Measurements from ENCODE around the gene BIN1. TPM values are rescaled to one million over a fixed set of nuclear protein-coding genes. Genes with fewer than 3 reads are reported as not detected.

The BIN1 gene
- total RNA-seq, 2 donors from 2014 or later, result 41.7 to 45.9 TPM

DNA sequence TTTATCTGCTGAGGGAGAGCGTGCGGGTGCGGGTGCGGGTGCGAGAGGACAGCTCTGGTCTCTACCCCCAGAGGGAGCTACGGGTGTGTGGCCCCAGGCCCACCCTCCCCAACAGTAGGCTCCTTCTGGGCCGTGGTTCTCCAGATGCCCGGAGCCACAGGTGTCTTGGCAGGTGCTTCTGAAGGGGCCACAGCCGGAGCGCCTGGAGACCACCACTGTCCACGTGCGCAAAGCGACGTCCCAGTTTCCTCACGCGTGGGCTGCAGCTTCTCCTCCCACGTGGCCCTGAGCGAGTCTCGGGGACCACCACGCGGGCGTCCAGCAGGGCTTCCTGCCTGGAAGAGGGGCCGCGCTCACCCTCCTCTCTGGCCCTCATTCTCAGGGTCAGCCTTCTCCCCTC lies 90.6 kb downstream of the BIN1 start:
- Histone ChIP-seq H3K9me3 (ENCODE audit: control insufficient read depth, low read length) (no peaks in the 10 kb centered on the region), H3K9ac (ENCODE audit: extremely low read depth, low read length, poor library complexity, severe bottlenecking) (no peak overlapping the region), H3K27me3 (ENCODE audit: control insufficient read depth, insufficient read depth, low read length, poor library complexity, severe bottlenecking) (no peaks in the 10 kb centered on the region), H3K27ac (ENCODE audit: low read depth, low read length) (no peak overlapping the region), H3K4me1 (ENCODE audit: control insufficient read depth, insufficient read depth, low read length) (peaks cover 35% of the 10 kb centered on the region), H3K4me3 (ENCODE audit: low read length) (no peak overlapping the region), H3K36me3 (ENCODE audit: control insufficient read depth, insufficient read depth, low read length) (no peaks in the 10 kb centered on the region)
- no peak overlapping the region for H3K4me3 Mint-ChIP-seq
- H3K4me1 Mint-ChIP-seq, result peaks cover 61% of the 10 kb centered on the region
- peaks cover 5% of the 10 kb centered on the region for H3K27me3 Mint-ChIP-seq (ENCODE audit: insufficient read depth)
- no peaks in the 10 kb centered on the region for H3K9me3 Mint-ChIP-seq
- TF ChIP-seq, protein P1, sequence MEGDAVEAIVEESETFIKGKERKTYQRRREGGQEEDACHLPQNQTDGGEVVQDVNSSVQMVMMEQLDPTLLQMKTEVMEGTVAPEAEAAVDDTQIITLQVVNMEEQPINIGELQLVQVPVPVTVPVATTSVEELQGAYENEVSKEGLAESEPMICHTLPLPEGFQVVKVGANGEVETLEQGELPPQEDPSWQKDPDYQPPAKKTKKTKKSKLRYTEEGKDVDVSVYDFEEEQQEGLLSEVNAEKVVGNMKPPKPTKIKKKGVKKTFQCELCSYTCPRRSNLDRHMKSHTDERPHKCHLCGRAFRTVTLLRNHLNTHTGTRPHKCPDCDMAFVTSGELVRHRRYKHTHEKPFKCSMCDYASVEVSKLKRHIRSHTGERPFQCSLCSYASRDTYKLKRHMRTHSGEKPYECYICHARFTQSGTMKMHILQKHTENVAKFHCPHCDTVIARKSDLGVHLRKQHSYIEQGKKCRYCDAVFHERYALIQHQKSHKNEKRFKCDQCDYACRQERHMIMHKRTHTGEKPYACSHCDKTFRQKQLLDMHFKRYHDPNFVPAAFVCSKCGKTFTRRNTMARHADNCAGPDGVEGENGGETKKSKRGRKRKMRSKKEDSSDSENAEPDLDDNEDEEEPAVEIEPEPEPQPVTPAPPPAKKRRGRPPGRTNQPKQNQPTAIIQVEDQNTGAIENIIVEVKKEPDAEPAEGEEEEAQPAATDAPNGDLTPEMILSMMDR (conservative IDR thresholded peaks at IDR 0.05), result no peak
- no peak overlapping the region for H3K27ac Mint-ChIP-seq
- no peak for DNase-seq
- H3K36me3 Mint-ChIP-seq (ENCODE audit: low read depth), result no peaks in the 10 kb centered on the region
- WGBS, 2 experiments (ENCODE audit: insufficient coverage in 1 of 2, insufficient read length in 1 of 2), result 94 to 96% methylated on average over 14 to 24 of the region's 24 CpGs

DNA sequence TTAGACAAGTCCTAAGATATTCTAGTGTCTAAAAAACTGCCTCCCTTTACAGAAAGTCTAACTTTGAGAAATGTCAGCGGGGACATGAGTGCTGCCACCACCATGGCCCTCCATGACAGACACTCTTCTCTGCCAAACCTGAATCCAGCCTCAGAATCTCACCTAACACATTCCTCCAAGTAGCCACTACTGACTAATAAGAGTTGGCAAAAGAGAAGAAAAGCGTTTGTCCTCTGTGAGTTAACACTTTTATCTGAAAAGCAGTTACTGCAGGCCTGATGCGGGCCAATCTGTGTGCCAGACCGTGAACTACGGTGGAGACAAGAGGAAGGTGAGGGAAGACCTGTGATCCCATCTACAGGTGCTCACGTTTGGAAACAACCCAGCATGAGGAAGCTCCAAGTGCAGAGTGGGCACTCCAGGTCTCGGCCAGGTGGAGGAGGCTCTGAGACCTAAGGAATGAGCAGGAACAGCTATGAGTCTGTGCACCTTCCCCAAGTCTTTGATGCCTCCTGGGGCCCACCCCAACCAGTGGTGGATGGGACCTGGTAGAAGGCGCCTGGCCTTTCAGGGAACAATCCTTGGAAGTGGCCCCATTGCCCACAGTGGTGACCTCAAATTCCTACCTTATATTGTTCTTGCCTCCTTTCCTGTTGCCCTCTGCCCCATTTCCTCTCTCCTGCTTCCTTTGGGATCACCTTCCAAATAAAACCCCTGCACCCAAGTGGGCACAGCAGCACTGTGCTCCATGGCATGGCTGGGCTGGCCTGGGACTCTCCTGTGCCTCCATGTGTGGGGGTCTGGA lies 91.6 kb downstream of the BIN1 start:
- Histone ChIP-seq H3K36me3 (ENCODE audit: control insufficient read depth, insufficient read depth, low read length) (no peaks in the 10 kb centered on the region), H3K27me3 (ENCODE audit: control insufficient read depth, insufficient read depth, low read length, poor library complexity, severe bottlenecking) (no peaks in the 10 kb centered on the region), H3K27ac (ENCODE audit: low read depth, low read length) (no peak overlapping the region), H3K9ac (ENCODE audit: extremely low read depth, low read length, poor library complexity, severe bottlenecking) (no peak overlapping the region), H3K4me1 (ENCODE audit: control insufficient read depth, insufficient read depth, low read length) (peaks cover 35% of the 10 kb centered on the region), H3K4me3 (ENCODE audit: low read length) (no peak overlapping the region), H3K9me3 (ENCODE audit: control insufficient read depth, low read length) (peaks cover 4% of the 10 kb centered on the region)
- Mint-ChIP-seq H3K4me3 (no peak overlapping the region), H3K36me3 (ENCODE audit: low read depth) (no peaks in the 10 kb centered on the region), H3K27me3 (ENCODE audit: insufficient read depth) (peaks cover 6% of the 10 kb centered on the region), H3K27ac (no peak overlapping the region), H3K9me3 (no peaks in the 10 kb centered on the region), H3K4me1 (peaks cover 65% of the 10 kb centered on the region)
- TF ChIP-seq, protein P1 (conservative IDR thresholded peaks at IDR 0.05), result no peak
- 91 to 99% methylated on average over 7 to 8 of the region's 8 CpGs for WGBS, 2 experiments (ENCODE audit: insufficient coverage in 1 of 2, insufficient read length in 1 of 2)
- no peak for DNase-seq

DNA sequence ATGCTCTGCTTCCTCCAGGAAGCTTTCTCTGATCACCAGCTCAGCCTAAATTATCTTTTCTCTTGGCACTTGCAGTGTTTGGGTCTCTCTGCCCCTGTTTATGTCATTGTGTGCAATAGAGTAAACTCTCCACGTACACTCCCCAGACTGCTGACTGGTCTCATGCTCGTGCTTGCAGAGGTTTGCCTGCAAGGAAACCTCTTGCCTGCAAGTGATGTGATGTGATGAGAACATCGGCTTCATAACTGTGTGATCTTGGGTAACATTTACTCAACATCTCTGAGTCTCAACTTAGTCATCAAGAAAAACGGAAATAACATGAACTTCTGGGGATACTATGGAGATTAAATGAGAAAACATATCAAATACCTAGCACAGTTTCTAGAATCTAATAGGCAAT lies 92.3 kb downstream of the BIN1 start:
- H3K9ac ChIP-seq (ENCODE audit: extremely low read depth, low read length, poor library complexity, severe bottlenecking), result no peak overlapping the region
- Mint-ChIP-seq H3K4me1 (peaks cover 65% of the 10 kb centered on the region), H3K9me3 (no peaks in the 10 kb centered on the region), H3K4me3 (no peak overlapping the region), H3K36me3 (ENCODE audit: low read depth) (no peaks in the 10 kb centered on the region), H3K27ac (no peak overlapping the region), H3K27me3 (ENCODE audit: insufficient read depth) (peaks cover 11% of the 10 kb centered on the region)
- peaks cover 35% of the 10 kb centered on the region for H3K4me1 ChIP-seq (ENCODE audit: control insufficient read depth, insufficient read depth, low read length)
- H3K9me3 ChIP-seq (ENCODE audit: control insufficient read depth, low read length), result peaks cover 10% of the 10 kb centered on the region
- H3K27ac ChIP-seq (ENCODE audit: low read depth, low read length), result no peak overlapping the region
- no peaks in the 10 kb centered on the region for H3K36me3 ChIP-seq (ENCODE audit: control insufficient read depth, insufficient read depth, low read length)
- H3K4me3 ChIP-seq (ENCODE audit: low read length), result no peak overlapping the region
- H3K27me3 ChIP-seq (ENCODE audit: control insufficient read depth, insufficient read depth, low read length, poor library complexity, severe bottlenecking), result no peaks in the 10 kb centered on the region
- DNase-seq, result no peak
- TF ChIP-seq, protein P1 (conservative IDR thresholded peaks at IDR 0.05), result no peak
- 83 to 100% methylated on average over 1 to 4 of the region's 4 CpGs for WGBS, 2 experiments (ENCODE audit: insufficient coverage in 1 of 2, insufficient read length in 1 of 2)

Measured in endodermal cell (in vitro differentiated cells).